Nucleus accumbens (tissue), 56 donors: Measurements from ENCODE around the gene GMCL2.
"Not testable (repeated sequence)": the region's sequence is repeated elsewhere in the genome, so short reads cannot be mapped to it uniquely, and the experiment has no call there.

Experiments
- DNase-seq, 56 donors: peaks; one replicate each; lab custom pipeline; 2025; lab: John Stamatoyannopoulos, UW

GMCL2 gene

DNA sequence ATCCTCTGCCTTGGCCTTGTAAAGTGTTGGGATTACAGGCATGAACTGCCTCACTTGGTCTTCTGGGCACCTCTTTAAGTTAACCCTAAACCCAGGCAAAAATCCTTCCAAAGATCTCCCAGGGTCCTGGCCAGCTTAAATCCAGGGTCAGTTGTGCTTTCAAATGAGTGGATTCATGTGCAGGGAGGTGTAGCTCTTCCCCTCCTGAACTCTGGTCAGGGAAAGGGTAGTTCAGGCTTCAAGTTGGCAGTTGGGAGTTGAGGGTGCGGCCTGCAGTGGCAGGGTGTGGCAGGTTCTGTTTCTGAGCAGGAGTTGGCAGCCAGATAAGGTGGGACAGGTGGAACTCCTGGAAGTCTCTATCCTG lies 20.7 kb upstream of the GMCL2 start:
- no peak for DNase-seq

DNA sequence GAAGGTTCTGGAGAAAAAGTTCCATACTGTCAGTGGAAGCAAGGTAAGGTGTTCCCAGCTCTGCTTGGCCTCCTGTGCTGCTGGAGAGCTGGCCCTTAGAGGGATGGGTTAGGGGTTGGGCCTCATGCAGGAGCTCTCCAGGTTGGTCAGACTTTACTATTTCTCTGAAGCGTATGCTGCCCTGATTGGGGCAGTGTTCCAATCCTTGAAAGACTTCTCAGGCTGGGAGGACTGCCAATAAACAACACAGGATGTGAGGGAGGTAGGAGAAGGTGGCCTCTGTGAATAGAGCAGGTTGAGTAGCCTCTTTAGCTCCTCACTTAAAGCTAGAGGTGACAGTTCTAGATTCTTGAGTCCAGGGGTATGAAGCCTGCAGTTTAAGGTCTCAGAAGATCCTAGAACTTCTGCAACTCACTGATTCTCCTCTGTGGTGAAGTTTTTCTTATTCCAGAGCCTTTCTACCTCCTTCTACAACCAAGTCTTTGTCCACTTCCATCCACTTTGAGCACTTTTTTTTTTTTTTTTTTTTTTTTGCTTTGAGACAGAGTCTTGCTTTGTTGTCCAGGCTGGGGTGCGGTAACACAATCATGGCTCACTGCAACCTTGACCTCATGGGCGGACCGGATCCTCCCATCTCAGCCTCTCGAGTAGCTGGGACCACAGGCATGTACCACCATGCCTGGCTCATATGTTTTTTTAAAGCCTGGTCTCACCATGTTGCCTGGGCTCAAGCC lies 20.2 kb upstream of the GMCL2 start:
- DNase-seq, result no peak

DNA sequence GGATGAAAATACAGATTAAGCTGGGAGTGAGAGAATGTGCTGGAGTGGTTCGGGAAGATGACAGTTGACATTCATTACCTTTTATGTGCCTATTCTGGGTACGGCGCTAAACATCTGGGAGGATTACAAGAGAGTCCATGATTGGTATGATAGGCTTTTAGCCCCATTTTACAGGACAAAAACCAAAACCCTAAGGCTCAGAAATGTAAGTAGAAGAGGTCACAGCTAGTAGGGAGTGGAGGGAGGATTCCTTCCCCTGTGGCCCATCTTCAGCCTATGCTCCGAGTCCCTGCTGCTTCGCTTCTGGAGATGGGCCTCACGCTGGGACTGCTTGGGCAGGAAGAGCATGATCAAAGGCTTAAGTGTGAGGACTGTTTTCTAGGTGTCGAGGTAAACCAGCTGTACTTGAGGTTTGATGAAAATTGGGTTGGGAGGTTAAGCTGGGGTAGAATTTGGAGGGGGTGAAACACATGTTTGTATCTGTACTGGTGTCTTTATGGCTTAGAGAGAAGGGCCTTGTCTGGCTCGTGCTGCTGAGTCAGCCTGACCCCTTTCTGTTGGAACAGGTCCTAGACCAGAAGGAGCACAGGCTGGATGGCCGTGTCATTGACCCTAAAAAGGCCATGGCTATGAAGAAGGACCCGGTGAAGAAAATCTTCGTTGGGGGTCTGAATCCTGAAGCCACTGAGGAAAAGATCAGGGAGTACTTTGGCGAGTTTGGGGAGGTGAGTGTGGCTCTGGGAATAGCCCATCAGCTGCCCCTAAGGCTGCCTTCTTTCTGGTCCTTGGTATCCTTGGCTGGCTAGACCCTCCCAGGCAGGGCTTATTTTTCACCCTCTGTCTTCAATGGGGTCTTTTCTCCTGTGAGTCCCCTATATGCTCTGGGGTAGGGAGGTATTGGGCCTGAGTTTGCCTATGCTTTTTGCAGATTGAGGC lies 19.3 kb upstream of the GMCL2 start:
- DNase-seq, result peak in 1 of 56 donors; percentile 15

DNA sequence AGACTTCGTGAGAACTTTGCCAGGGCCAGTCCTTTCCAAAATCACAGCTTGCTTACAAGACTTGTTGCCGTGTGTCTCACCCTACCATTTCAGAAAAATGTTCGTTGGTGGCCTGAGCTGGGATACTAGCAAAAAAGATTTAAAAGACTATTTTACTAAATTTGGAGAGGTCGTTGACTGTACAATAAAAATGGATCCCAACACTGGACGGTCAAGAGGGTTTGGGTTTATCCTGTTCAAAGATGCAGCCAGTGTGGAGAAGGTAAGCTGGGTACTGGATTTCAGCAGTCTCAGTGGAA lies 18.5 kb upstream of the GMCL2 start:
- no peak for DNase-seq

DNA sequence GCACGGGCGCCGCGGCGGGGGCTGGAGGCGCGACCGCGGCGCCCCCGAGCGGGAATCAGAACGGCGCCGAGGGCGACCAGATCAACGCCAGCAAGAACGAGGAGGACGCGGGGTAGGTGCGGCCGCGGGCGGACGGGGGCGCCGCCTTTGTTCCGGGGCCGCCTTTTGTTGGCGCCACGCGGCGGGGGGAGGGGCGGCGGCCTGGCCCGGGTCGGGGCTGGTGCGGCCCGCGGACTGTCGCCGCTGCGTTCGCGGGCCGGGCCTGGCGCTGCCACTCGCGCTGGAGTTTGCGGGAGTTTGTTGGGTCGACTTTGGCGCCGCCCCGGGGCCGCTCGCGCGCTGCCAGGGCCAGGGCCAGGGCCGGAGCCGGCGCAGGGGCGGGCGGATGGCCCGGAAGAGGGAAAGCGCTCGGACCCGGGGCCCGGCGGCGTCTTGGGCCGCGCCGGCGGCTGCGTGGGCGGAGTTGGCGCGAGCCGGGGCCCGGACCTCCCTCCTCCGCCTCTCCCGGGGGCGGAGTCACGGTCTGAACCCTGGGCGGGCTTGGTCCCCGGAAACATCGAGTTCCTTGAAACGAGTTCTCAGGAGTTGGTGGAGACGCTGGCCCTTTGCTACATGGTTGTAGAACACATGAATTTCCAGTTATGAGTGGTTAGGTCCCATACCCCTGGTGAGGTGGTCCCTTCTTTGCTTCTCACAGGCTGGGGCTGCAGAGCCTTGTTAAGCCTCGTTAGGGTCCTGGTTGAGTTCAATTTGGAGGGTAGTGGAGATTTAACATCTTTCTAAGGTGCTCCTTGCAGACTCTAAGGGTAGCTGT lies 18.0 kb upstream of the GMCL2 start:
- DNase-seq, result peak in 42 of 56 donors; percentile 7 to 68 (median 36)

DNA sequence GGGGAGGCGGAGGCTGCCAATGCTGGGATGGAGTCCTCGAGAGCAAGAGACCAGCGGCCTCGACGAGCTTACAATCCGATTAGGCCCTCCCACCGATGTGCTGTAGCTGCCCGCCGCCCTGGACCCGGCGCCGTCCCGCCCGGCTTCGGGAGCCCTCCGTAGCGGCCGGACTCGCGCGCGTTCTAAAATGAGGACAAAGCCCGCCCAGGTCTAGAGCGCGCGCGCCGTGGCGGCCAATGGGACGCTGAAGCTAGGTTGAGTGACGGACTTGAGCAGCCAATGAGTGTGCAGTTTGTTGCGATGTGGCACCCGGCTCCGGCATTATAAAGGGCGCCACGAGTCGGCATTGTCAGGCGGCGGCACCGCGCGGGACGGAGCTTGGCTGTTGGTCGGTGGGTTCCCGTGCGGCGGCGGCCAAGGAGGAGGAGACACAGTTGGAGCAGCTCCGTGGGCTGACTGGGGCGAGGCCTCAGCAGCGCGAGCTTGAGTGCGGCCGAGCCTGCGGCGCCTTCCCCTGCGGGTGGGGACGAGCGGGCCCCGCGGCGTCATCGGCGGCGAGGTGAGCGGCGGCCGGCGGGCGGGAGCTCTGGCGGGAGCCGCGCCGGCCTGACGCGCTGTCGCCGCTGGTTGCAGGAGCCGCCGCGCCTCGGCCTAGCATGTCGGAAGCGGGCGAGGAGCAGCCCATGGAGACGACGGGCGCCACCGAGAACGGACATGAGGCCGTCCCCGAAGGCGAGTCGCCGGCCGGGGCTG lies 17.2 kb upstream of the GMCL2 start, which contains the start of gene HNRNPAB:
Gene HNRNPAB, plus strand, starts transcription at position 352 of the 753 bp plus-strand sequence. Its CDS starts 305 bp downstream, at position 657.
- DNase-seq, result peak; percentile 73 to 97 (median 92)

DNA sequence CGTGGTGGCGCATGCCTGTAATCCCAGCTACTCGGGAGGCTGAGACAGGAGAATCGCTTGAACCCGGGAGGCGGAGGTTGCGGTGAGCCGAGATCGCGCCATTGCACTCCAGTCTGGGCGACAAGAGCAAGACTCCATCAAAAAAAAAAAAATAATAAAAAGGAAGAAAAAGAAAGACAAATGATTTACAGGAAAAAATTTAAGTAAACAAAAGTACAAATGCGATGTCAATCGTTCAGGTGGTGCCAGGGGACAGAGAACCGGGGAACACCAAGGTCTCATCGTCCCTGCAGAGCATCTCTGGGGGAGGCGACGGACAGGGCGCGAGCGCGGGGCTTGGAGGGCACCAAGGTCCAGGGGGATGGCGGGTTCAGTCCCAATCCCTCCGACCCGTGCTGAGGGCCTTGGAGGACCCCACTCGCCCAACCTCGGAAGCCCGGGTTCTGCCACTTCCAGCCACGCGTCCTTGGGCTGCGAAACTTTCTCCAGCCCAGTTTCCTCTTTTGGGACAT lies 16.6 kb upstream of the GMCL2 start:
- DNase-seq, result peak in 1 of 56 donors; percentile 52

DNA sequence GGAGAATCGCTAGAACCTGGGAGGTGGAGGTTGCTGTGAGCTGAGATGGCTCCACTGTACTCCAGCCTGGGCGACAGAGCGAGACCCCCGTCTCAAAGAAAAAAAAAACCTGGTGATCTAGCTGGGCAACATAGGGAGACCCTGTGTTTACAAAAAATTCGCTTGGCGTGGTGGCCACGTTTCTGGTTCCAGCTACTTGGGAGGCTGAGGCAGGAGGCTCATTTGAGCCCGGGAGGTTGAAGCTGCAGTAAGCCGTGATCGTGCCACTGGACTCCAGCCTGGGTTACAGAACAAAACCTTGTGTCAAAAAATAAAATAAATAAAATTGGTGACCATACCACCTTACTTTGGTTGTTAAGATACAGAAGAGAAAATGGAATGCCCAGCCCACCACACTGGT lies 15.4 kb upstream of the GMCL2 start:
- no peak for DNase-seq

DNA sequence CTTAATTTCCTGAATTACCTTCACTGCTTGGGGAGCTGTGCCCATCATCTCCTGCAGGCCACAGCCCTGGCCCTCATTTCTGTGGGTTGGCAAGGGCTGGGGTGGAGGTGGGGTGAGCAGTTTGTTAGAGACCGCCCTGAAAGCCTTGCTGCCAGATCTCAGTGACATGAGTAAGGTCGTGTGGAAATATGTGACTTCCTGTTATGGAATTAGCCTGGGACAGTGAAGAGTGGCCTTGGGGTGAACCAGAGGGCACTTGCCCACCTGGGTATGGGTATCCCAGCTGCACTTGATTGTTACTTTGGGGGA lies 14.7 kb upstream of the GMCL2 start:
- no peak for DNase-seq

DNA sequence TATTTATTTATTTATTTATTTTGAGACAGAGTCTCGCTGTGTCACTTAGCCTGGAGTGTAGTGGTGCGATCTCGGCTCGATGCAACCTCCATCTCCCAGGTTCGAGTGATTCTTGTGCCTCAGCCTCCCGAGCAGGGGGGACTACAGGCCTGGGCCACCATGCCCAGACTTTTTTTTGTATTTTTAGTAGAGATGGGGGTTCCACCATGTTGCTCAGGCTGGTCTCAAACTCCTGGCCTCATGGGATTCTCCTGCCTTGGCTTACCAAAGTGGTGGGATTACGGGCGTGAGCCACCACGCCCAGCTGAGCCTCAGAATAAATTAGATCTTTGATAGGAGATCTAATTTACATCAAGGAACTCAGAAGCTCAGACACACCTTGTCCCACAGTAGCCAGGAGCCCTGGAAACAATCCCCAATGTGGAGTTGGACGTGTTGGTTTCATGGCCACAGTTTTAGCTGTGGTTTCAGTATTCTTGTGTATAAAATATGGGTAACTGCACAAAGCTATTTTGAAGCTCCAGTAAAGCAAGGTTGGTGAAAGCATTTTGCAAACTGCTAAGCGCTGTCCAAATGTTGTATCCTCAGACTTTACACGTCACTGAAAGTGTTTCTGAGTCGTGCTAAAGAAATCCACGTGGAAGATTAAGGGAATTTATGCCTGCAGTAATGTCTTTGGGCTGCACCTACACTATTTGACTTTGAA lies 14.2 kb upstream of the GMCL2 start:
- DNase-seq, result no peak

DNA sequence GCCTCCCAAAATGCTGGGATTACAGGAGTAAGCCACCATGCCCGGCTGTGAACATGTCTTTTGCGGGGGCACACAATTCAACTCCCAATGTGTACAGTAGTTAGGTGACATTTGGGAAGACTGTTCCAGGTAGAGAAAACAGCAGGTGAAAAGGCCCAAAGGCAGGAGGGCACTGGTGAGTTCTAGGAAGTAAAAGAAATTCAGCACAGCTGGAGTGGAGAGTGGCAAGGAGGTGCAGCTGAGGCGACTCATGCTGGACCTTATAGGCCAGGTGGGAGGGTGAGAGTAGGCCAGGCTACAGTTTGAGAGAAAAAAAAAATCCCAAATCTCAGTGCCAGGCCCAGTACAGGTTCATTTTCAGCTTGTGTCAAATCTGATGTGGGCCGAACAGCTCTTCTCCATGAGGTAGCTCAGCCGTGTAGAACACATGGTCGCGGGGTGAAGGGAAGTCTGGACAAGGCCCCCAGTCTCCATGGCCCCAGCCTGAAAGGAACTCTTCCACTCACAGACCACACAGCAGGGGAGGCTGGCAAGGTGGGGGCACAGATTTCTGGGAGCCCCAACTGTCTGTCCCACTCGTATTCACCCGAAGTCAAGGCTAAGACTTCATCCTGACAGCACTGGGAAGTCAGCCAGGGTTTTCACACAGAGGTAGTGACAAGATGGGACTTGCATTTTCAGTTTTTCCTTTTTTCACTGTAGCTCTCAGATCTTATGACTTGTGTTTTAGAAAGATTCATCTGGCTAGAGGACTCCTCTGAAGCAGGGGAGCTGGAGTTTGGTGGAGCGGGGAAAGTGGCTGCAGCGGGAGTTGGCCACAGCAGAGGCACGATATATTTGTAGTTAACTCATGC lies 12.6 kb upstream of the GMCL2 start:
- no peak for DNase-seq

DNA sequence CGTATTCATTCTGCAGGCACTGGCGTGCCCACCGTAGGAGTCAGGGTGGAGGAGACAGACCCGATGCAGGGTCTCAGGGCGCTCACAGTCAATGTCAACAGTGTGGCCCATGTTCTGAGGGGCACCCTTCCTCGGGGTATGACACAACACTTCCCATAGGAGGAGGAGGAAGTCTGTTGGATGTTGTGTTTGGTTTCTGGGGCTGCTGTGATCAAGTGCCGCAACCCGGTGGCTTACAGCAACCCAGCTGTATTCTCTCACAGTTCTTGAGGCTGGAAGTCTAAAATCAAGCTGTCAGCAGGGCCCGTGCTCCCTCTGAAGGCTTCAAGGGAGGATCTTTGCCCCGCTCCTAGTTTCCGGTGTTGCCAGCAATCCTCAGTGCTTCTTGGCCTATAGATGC lies 11.5 kb upstream of the GMCL2 start:
- DNase-seq, result no peak

DNA sequence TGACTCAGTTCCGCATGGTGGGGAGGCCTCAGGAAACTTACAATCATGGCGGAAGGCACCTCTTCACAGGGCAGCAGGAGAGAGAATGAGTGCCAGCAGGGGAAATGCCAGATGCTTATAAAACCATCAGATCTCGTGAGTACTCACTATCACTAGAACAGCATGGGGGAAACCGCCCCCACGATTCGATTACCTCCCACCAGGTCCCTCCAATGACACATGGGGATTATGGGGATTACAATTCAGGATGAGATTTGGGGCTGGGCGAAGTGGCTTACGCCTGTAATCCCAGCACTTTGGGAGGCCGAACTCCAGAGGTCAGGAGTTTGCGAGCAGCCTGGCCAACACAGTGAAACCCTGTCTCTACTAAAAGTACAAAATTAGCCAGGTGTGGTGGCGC lies 11.0 kb upstream of the GMCL2 start:
- not testable (repeated sequence) for DNase-seq

DNA sequence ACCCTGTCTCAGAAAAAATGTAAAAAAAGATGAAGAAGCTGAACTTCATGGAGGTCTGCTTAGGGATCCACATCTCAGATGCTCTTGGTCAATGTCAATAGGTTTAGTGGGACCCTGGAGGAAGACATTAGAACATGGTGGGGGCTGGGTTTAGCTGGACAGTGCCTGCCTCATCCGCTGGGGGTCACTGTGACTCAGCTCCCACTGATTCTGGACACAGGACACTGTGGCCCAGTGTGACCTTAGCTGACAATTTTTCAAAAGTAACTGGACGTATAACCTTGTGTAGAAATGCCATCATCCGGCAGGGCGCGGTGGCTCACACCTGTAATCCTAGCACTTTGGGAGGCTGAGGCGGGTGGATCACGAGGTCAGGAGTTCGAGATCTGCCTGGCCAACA lies 9.8 kb upstream of the GMCL2 start:
- no peak for DNase-seq

DNA sequence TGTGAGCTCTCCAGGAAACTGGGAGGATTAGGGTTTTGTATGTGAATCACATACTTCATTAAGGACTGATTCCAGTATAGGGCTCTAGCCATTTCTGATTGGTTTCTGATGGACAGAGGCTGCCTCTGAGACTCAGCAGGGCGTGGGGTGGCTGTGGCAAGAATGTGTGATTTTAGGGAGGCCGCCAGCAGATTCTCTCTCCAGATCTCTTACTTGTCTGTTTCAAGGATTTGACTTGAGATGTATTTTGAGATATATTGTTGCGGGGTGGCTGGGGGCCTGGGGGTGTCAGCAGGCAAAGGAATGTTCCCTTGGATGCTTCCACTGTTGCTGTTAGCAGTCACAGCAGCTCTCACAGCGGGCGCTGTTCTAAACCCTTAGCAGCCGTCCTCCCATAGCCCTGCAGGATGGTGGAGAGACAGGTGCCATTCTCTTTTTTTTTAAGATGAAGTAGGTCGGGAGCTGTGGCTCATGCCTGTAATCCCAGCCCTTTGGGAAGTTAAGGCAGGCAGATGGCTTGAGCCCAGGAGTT lies 9.2 kb upstream of the GMCL2 start:
- no peak for DNase-seq

DNA sequence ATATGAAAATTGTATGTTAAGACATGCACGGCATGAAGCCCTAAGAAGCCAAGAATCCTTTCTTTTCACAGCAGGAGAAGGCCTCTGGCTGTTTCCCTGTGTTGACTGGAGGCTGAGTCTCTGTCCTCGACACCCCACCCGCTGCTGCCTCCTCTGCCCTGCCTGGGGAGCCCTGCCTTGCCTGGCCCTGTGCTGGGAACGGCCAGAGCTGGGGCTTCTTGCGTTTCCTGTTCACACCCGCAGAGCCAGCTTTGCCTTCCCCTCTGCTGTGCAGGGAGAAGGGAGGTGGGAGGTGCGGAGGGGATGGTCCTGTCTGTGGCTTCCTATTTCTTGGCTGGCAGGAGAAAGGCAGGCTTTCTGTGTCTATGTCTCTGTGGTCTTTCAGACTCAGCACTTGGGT lies 6.9 kb upstream of the GMCL2 start:
- DNase-seq, result no peak

DNA sequence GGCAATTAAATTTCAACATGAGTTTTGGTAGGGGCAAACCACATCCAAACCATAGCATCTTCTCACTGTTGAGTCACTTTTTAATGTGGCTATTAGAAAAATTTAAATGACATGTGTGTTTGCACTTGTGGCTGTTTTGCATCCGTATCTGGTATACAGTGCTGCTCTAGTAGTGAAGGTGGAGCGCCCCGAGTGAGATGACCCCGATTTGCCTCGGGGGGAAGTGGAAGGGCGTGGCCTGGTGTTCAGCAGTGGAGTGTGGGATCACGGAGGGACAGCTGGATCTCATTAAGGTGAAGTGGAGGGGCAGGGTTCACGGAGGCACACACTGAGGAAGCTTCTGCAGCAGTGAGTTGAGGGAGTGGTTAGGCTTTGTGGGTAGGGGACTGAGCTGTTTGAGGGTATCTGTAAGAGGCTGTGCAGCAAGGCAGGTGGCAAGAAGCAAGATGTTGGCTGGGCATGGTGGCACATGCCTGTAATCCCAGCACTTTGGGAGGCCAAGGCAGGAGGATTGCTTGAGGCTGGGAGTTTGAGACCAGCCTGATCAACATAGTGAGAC lies 6.2 kb upstream of the GMCL2 start:
- DNase-seq, result no peak

DNA sequence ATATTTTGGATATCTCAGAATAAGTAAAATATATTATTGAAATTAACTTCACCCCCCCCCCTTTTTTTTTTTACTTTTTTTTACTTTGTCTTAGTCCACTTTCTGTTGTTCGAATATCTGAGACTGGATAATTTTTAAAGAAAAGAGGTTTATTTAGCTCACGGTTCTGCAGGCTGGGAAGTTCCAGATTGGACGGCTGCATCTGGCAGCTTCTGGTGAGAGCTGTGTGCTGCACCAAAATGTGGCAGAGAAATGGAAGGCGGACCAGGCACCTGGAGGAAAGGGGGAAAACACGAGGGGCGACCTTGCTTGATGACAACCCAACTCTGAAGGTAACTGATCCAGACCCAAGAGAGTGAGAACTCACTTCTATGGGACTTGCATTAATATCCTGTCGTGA lies 5.6 kb upstream of the GMCL2 start:
- DNase-seq, result no peak
